ENCODE data around the gene CRYGB. TPM values are rescaled to one million over a fixed set of nuclear protein-coding genes. Genes with fewer than 3 reads are reported as not detected.
A peak's percentile ranks its signal among the peaks of the same experiment; 100 is the strongest.

CRYGB gene
- total and polyA plus RNA-seq, 3 experiments from 2014 or later: not detected

- H3K27ac ChIP-seq (ENCODE audit: low read depth, low read length): no peak overlapping the region
- no peaks in the 10 kb centered on the region for H3K9me3 Mint-ChIP-seq
- no peak for DNase-seq
- ChIA-PET POLR2A (no interaction called here), CTCF (no interaction called here)
- H3K4me1 ChIP-seq (ENCODE audit: insufficient read depth, low read length): no peaks in the 10 kb centered on the region
- H3K36me3 Mint-ChIP-seq: no peaks in the 10 kb centered on the region
- peak overlapping the region in 2 of 8 donors; percentile 12 to 52 for H3K27ac Mint-ChIP-seq
- H3K36me3 ChIP-seq (ENCODE audit: insufficient read depth, low read length): no peaks in the 10 kb centered on the region
- peaks cover 0 to 4% (median 0%) of the 10 kb centered on the region in 3 donors for H3K4me1 Mint-ChIP-seq
- H3K4me3 ChIP-seq (ENCODE audit: low read length): no peak overlapping the region
- no peaks in the 10 kb centered on the region for H3K9me3 ChIP-seq (ENCODE audit: low read length)
- peaks cover 2 to 20% of the 10 kb centered on the region in 2 donors for H3K27me3 Mint-ChIP-seq
- no peak overlapping the region for H3K4me3 Mint-ChIP-seq
- H3K27me3 ChIP-seq (ENCODE audit: insufficient read depth, low read length, poor library complexity, severe bottlenecking): no peaks in the 10 kb centered on the region
These were observed 38.2 kb upstream of the CRYGB start for GRCh38 chr2:208183972-208184705.

DNA sequence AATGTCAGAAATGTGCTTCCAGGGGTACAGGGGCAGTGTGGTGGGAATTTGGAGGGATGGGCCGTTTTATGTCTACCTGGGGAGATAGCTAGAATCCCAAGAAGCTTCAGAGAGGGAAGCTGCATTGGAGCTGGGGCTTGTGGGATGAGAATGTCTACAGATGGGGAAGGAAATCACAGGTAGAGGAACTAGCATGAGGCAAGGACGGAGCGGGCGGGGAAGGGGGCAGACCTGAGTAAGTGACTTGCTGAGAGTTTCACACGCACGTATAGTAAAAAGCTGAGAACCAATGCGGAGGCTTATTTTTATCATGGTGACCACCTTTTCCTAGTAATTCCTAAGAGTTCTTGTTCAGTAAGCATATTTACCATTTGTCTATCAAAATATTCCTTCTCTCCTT lies 37.6 kb upstream of the CRYGB start:
- Histone ChIP-seq H3K9me3 (ENCODE audit: low read length) (no peaks in the 10 kb centered on the region), H3K27ac (ENCODE audit: low read depth, low read length) (no peak overlapping the region), H3K27me3 (ENCODE audit: insufficient read depth, low read length, poor library complexity, severe bottlenecking) (no peaks in the 10 kb centered on the region), H3K36me3 (ENCODE audit: insufficient read depth, low read length) (no peaks in the 10 kb centered on the region), H3K4me1 (ENCODE audit: insufficient read depth, low read length) (no peaks in the 10 kb centered on the region), H3K4me3 (ENCODE audit: low read length) (no peak overlapping the region)
- peaks cover 0 to 4% (median 0%) of the 10 kb centered on the region in 3 donors for H3K4me1 Mint-ChIP-seq
- DNase-seq: no peak
- ChIA-PET POLR2A (no interaction called here), CTCF (no interaction called here)
- peaks cover 2 to 20% of the 10 kb centered on the region in 2 donors for H3K27me3 Mint-ChIP-seq
- no peaks in the 10 kb centered on the region for H3K36me3 Mint-ChIP-seq
- H3K27ac Mint-ChIP-seq: no peak overlapping the region
- no peaks in the 10 kb centered on the region for H3K9me3 Mint-ChIP-seq
- no peak overlapping the region for H3K4me3 Mint-ChIP-seq

DNA sequence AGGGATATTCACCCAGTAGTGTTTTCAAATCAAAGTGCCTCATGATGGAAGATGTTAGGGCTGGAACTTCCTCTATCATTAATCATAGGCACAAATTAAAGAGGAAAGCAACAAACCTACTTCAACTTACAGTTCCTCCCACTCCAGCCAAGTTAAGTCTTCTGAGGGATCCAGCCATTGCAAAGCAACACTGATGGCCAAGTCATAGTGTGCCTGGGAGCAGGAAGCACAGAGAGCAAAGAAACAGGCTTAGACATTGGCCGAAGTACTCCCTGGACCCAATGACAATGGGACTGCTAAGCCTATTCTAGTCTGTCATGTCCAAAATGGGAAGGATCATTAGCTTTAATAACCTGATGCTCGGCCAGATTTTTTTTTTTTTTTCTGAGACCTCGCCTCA lies 36.9 kb upstream of the CRYGB start:
- H3K4me3 ChIP-seq (ENCODE audit: low read length): no peak overlapping the region
- H3K4me3 Mint-ChIP-seq: no peak overlapping the region
- no peaks in the 10 kb centered on the region for H3K9me3 Mint-ChIP-seq
- H3K36me3 ChIP-seq (ENCODE audit: insufficient read depth, low read length): no peaks in the 10 kb centered on the region
- H3K36me3 Mint-ChIP-seq: no peaks in the 10 kb centered on the region
- no peak overlapping the region for H3K27ac Mint-ChIP-seq
- ChIA-PET POLR2A (no interaction called here), CTCF (no interaction called here)
- no peaks in the 10 kb centered on the region for H3K27me3 ChIP-seq (ENCODE audit: insufficient read depth, low read length, poor library complexity, severe bottlenecking)
- H3K9me3 ChIP-seq (ENCODE audit: low read length): no peaks in the 10 kb centered on the region
- H3K4me1 ChIP-seq (ENCODE audit: insufficient read depth, low read length): no peaks in the 10 kb centered on the region
- H3K4me1 Mint-ChIP-seq: peaks cover 0 to 4% (median 0%) of the 10 kb centered on the region in 3 donors
- no peak for DNase-seq
- no peak overlapping the region for H3K27ac ChIP-seq (ENCODE audit: low read depth, low read length)
- peaks cover 2 to 20% of the 10 kb centered on the region in 2 donors for H3K27me3 Mint-ChIP-seq

GRCh38 chr2:208179028-208179609 lies 33.2 kb upstream of the CRYGB start:
- Mint-ChIP-seq H3K4me1 (peaks cover 4 to 8% (median 6%) of the 10 kb centered on the region in 3 donors), H3K36me3 (no peaks in the 10 kb centered on the region), H3K4me3 (no peak overlapping the region), H3K27ac (peak overlapping the region in 1 of 8 donors; percentile 36), H3K9me3 (no peaks in the 10 kb centered on the region), H3K27me3 (peaks cover 2 to 26% of the 10 kb centered on the region in 2 donors)
- Histone ChIP-seq H3K27me3 (ENCODE audit: insufficient read depth, low read length, poor library complexity, severe bottlenecking) (no peaks in the 10 kb centered on the region), H3K4me3 (ENCODE audit: low read length) (no peak overlapping the region), H3K9me3 (ENCODE audit: low read length) (no peaks in the 10 kb centered on the region), H3K36me3 (ENCODE audit: insufficient read depth, low read length) (no peaks in the 10 kb centered on the region), H3K4me1 (ENCODE audit: insufficient read depth, low read length) (no peaks in the 10 kb centered on the region), H3K27ac (ENCODE audit: low read depth, low read length) (no peak overlapping the region)
- DNase-seq: no peak
- ChIA-PET CTCF (no interaction called here), POLR2A (no interaction called here)

DNA sequence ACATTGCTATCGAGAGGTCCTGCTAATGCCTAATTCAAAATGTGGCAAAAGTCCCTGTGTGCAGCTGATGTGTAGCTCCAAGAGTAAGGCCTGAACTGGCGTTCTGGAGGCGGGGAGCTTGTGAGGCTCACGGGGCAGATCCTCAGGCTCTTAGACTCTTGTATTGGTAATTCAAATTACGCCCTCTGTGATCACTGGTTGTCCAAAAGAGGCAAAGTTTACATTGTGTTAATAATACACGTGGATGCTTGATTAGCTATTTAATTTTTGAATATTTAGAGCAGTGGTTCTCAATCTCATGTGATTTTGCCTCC lies 29.8 kb upstream of the CRYGB start:
- H3K36me3 ChIP-seq (ENCODE audit: insufficient read depth, low read length): no peaks in the 10 kb centered on the region
- no peaks in the 10 kb centered on the region for H3K9me3 Mint-ChIP-seq
- no peaks in the 10 kb centered on the region for H3K4me1 ChIP-seq (ENCODE audit: insufficient read depth, low read length)
- no peak overlapping the region for H3K27ac ChIP-seq (ENCODE audit: low read depth, low read length)
- no peak overlapping the region for H3K27ac Mint-ChIP-seq
- POLR2A ChIA-PET: interaction anchor here (0.7 kb wide), 1 partner anchor 77 kb away, joined by 3 read pairs; no protein-coding TSS in a partner anchor
- H3K9me3 ChIP-seq (ENCODE audit: low read length): no peaks in the 10 kb centered on the region
- CTCF ChIA-PET: interaction anchor here (0.6 to 2.4 kb wide), 10 partner anchors 14 to 1766 kb away, joined by 3 to 10 read pairs (median 4); partner anchors contain the start of gene C2orf80
- no peaks in the 10 kb centered on the region for H3K36me3 Mint-ChIP-seq
- H3K4me1 Mint-ChIP-seq: peaks cover 4 to 6% (median 4%) of the 10 kb centered on the region in 3 donors
- peaks cover 7 to 32% of the 10 kb centered on the region in 2 donors for H3K27me3 Mint-ChIP-seq
- H3K27me3 ChIP-seq (ENCODE audit: insufficient read depth, low read length, poor library complexity, severe bottlenecking): peaks cover 6% of the 10 kb centered on the region
- DNase-seq: no peak
- no peak overlapping the region for H3K4me3 Mint-ChIP-seq
- H3K4me3 ChIP-seq (ENCODE audit: low read length): no peak overlapping the region

GRCh38 chr2:208175069-208175839 lies 29.3 kb upstream of the CRYGB start:
- Histone ChIP-seq H3K4me3 (ENCODE audit: low read length) (no peak overlapping the region), H3K36me3 (ENCODE audit: insufficient read depth, low read length) (no peaks in the 10 kb centered on the region), H3K4me1 (ENCODE audit: insufficient read depth, low read length) (no peaks in the 10 kb centered on the region), H3K9me3 (ENCODE audit: low read length) (no peaks in the 10 kb centered on the region), H3K27ac (ENCODE audit: low read depth, low read length) (no peak overlapping the region), H3K27me3 (ENCODE audit: insufficient read depth, low read length, poor library complexity, severe bottlenecking) (peaks cover 6% of the 10 kb centered on the region)
- peaks cover 4 to 6% (median 4%) of the 10 kb centered on the region in 3 donors for H3K4me1 Mint-ChIP-seq
- H3K9me3 Mint-ChIP-seq: no peaks in the 10 kb centered on the region
- peak overlapping the region in 1 of 8 donors; percentile 73 for H3K27ac Mint-ChIP-seq
- no peak overlapping the region for H3K4me3 Mint-ChIP-seq
- peaks cover 7 to 37% of the 10 kb centered on the region in 2 donors for H3K27me3 Mint-ChIP-seq
- DNase-seq: peak; percentile 21 to 66 (median 37)
- H3K36me3 Mint-ChIP-seq: no peaks in the 10 kb centered on the region
- CTCF ChIA-PET: interaction anchor here (0.6 to 2.4 kb wide), 10 partner anchors 14 to 1767 kb away, joined by 3 to 10 read pairs (median 4); partner anchors contain the start of gene C2orf80
- POLR2A ChIA-PET: interaction anchor here (0.7 kb wide), 1 partner anchor 78 kb away, joined by 3 read pairs; no protein-coding TSS in a partner anchor

- ChIA-PET POLR2A (no interaction called here), CTCF (interaction anchor here (2.4 kb wide), 1 partner anchor 19 kb away, joined by 10 read pairs; no protein-coding TSS in a partner anchor)
- no peaks in the 10 kb centered on the region for H3K9me3 ChIP-seq (ENCODE audit: low read length)
- no peaks in the 10 kb centered on the region for H3K36me3 ChIP-seq (ENCODE audit: insufficient read depth, low read length)
- H3K27me3 Mint-ChIP-seq: peaks cover 7 to 44% of the 10 kb centered on the region in 2 donors
- H3K36me3 Mint-ChIP-seq: no peaks in the 10 kb centered on the region
- peaks cover 4 to 6% (median 4%) of the 10 kb centered on the region in 3 donors for H3K4me1 Mint-ChIP-seq
- H3K9me3 Mint-ChIP-seq: no peaks in the 10 kb centered on the region
- no peak overlapping the region for H3K27ac ChIP-seq (ENCODE audit: low read depth, low read length)
- H3K4me3 ChIP-seq (ENCODE audit: low read length): no peak overlapping the region
- no peak overlapping the region for H3K27ac Mint-ChIP-seq
- H3K27me3 ChIP-seq (ENCODE audit: insufficient read depth, low read length, poor library complexity, severe bottlenecking): peaks cover 6% of the 10 kb centered on the region
- no peaks in the 10 kb centered on the region for H3K4me1 ChIP-seq (ENCODE audit: insufficient read depth, low read length)
- H3K4me3 Mint-ChIP-seq: no peak overlapping the region
- DNase-seq: no peak
These were observed 28.2 kb upstream of the CRYGB start for GRCh38 chr2:208174144-208174543.

GRCh38 chr2:208172125-208172524 lies 26.2 kb upstream of the CRYGB start:
- Histone ChIP-seq H3K27ac (ENCODE audit: low read depth, low read length) (no peak overlapping the region), H3K9me3 (ENCODE audit: low read length) (no peaks in the 10 kb centered on the region), H3K4me1 (ENCODE audit: insufficient read depth, low read length) (no peaks in the 10 kb centered on the region), H3K27me3 (ENCODE audit: insufficient read depth, low read length, poor library complexity, severe bottlenecking) (peaks cover 6% of the 10 kb centered on the region), H3K4me3 (ENCODE audit: low read length) (no peak overlapping the region), H3K36me3 (ENCODE audit: insufficient read depth, low read length) (no peaks in the 10 kb centered on the region)
- Mint-ChIP-seq H3K4me1 (peaks cover 4 to 6% (median 4%) of the 10 kb centered on the region in 3 donors), H3K36me3 (no peaks in the 10 kb centered on the region), H3K27ac (peak overlapping the region in 1 of 8 donors; percentile 67), H3K4me3 (no peak overlapping the region), H3K27me3 (peaks cover 7 to 49% of the 10 kb centered on the region in 2 donors), H3K9me3 (no peaks in the 10 kb centered on the region)
- DNase-seq: no peak
- ChIA-PET POLR2A (no interaction called here), CTCF (no interaction called here)

Measured in CD8-positive, alpha-beta memory T cell (primary cell).